Nucleus accumbens (tissue), 56 donors: ENCODE measurements around the gene STKLD1.
"Not testable (repeated sequence)": the region's sequence is repeated elsewhere in the genome, so short reads cannot be mapped to it uniquely, and the experiment has no call there.

ENCODE experiments used
- DNase-seq, 56 donors: peaks; one replicate each; lab custom pipeline; 2025; lab: John Stamatoyannopoulos, UW

Gene STKLD1

GRCh38 chr9:133380734-133381133, 4.6 kb downstream of the STKLD1 start:
- DNase-seq: no peak

DNA sequence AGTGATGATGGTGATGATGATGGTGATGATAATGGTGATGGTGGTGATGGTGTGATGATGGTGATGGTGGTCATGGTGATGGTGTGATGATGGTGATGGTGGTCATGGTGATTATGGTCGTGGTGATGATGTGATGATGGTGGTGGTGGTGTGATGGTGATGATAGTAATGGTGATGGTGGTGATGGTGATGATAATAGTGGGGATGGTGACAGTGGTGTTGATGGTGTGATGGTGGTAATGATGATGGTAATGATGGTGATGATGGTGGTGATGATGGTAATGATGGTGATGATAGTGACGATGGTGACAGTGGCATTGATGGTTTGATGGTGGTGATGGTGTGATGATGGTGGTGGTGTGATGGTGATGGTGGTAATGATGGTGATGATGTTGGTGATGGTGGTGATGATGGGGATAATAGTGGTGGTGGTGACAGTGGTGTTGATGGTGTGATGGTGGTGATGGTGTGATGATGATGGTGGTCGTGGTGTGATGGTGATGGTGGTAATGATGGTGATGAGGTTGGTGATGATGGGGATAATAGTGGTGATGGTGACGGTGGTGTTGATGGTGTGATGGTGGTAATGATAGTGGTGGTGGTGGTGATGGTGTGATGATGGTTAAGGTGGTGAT, 6.5 kb downstream of the STKLD1 start:
- no peak for DNase-seq

DNA sequence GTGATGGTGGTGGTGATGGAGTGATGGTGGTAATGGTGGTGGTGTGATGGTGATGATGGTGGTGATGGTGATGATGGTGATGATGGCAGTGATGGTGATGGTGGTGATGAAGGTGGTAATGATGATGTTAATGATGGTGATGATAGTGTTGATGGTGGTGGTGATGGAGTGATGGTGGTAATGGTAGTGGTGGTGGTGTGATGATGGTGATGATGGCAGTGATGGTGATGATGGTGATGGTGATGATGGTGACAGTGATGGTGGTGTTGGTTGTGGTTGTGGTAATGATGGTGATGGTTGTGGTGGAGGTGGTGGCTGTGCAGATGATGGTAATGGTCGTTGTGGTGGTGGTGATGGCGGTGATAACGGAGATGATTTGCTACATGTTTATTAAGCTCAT, 7.3 kb downstream of the STKLD1 start:
- no peak for DNase-seq

- no peak for DNase-seq
Observed at GRCh38 chr9:133384736-133385321, 8.7 kb downstream of the STKLD1 start.

- no peak for DNase-seq
Observed at GRCh38 chr9:133385452-133385851, 9.3 kb downstream of the STKLD1 start.

DNA sequence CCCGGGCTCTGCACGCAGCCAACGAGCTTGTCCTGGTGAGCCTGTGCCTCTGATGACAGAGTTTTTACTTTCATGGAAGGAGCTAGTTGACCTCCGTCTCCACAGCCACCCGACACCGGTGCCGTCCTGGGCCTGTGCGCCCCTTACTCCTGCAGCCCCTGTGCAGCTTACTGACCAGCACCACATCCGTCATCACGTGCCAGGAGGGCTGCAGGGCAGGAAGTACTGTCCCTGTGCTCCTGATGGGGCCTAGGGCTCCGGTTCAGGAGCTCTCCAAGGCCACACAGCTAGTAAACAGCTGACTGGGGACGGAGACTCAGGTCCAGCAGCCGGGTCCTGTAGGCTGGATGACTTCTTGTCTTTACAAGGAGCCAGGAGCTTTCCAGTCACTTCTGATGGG, 10.2 kb downstream of the STKLD1 start:
- no peak for DNase-seq

DNA sequence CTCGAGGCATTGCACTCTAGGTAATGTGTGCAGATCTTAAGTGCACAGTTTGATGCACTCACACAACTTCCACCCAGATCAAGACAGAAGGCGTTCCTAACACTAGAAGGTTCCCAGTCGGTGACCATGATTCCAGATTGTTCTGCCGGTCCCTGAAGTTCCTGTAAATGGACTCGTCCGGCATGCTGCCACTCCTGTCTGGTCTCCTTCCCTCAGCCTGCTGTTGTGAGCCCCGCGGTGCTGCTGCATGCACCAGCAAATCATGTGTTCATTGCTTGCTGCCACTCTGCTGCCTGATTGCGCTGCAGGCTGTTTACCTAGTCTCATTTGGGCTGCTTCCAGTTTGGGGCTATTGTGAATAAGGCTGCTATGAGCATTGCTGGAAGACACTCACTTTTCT, 11.5 kb downstream of the STKLD1 start:
- DNase-seq: no peak

DNA sequence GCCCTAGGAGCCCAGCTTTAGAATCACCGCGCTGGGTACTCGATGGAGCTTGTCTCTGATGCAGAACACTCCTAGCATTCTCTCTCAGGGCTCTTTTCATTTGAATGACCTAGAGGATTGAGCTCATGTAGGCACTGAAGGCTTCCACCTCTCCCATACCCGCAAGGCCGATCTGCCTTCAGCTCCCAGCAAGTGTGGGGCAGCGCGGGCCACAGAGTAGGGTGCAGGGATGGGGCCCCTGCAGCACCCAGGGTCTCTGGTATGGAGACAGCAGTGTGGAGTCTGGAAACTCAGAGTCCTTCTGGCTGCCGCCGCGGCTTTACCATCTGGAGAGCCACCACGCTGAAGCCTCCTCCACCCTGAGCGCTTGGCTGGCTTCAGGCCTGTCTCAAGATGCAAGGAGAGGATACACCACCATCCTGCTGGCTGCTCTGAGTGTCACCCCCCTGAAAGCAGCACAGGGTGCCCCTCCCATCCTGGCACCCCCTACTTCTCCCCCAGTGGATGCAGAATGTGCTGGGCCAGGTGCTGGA, 12.9 kb downstream of the STKLD1 start:
- DNase-seq: no peak

GRCh38 chr9:133389562-133389961, 13.4 kb downstream of the STKLD1 start:
- DNase-seq: no peak

- DNase-seq: no peak
Observed at GRCh38 chr9:133390713-133391112, 14.5 kb downstream of the STKLD1 start.

DNA sequence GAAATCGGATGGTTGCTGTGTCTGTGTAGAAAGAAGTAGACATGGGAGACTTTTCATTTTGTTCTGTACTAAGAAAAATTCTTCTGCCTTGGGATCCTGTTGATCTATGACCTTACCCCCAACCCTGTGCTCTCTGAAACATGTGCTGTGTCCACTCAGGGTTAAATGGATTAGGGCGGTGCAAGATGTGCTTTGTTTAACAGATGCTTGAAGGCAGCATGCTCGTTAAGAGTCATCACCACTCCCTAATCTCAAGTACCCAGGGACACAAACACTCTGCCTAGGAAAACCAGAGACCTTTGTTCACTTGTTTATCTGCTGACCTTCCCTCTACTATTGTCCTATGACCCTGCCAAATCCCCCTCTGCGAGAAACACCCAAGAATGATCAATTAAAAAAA, 15.3 kb downstream of the STKLD1 start:
- not testable (repeated sequence) for DNase-seq

- DNase-seq: not testable (repeated sequence)
Observed at GRCh38 chr9:133392308-133392707, 16.1 kb downstream of the STKLD1 start.

- DNase-seq: no peak
Observed at GRCh38 chr9:133393399-133393798, 17.2 kb downstream of the STKLD1 start.

DNA sequence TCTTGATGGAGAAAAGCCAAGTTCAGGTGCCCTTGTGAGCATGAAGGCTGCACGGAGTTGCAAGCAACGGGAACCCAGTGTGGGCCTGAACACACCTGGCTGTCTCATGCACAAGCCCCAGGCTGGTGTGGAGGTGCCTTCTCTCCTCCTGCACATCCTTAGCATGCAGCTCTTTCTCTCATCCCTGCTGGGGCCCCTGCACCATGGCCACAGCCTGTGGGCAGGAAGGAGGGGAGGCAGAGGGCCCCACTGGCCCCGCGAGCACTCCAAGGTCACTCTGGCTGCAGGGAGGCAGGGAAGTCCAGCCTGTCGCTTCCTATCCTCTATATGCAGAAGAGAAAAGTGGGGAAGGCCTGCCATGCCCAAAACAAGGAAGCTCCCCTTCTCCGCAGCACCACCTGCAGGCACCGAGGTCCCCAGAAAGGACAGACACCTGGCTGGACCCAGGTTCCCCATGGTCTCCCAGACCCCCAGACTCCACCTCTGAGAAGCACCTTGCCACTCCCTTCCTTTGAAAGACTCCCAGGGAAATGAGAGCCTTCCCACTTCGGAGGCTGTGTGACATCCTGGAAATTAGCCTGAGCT, 18.6 kb downstream of the STKLD1 start:
- no peak for DNase-seq

GRCh38 chr9:133396952-133397351, 20.8 kb downstream of the STKLD1 start:
- no peak for DNase-seq

GRCh38 chr9:133397370-133397769, 21.2 kb downstream of the STKLD1 start:
- DNase-seq: no peak

DNA sequence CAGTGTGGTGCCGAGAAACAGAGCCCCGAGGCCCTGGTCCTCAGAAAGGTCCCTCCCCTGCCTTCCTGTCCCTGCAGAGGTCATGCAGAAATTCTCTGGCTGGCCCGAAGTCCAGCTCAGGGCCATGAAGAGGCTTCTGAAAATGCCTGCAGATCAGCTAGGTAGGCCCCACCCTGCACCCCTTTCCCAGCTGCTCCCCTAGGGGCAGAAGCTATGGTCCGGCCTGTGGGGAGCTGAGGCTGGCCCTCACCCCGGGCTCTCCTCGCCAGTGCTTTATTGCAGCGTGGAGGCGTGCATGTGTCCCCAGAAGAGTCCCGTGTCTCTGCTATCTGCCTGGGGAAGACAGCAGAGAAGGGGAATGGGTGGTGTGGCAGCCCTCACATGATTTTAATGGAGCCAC, 21.7 kb downstream of the STKLD1 start:
- no peak for DNase-seq

- DNase-seq: no peak
Observed at GRCh38 chr9:133400292-133400691, 24.1 kb downstream of the STKLD1 start.

GRCh38 chr9:133401588-133401987, 25.4 kb downstream of the STKLD1 start:
- no peak for DNase-seq

GRCh38 chr9:133402689-133403088, 26.5 kb downstream of the STKLD1 start:
- no peak for DNase-seq

GRCh38 chr9:133403766-133404453, 27.7 kb downstream of the STKLD1 start:
- no peak for DNase-seq
